ENCODE data around the gene OCA2.

DNA sequence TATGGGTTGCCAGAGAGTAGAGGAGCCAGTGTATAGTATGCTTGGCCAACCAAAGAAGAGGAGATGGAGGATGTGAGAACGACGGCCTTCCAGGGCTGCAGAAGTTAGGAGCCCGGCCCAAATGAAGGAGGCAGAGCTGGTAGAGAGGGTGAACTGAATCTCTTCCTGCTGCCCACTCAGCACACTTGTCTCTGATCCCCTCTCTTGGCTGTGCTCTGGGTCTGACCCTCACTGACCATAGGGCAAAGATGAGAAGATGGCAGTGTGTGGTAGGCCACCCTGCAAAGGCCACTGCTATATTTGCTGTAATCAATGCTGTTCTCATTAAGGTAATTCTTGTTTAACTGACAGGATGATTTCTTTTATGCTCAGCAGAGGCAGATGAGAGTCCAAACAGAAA is 256.0 kb downstream of the OCA2 start:
- TF ChIP-seq RFX5 (IDR thresholded peaks at IDR 0.05; ENCODE audit: borderline replicate concordance, low read depth, low read length), result no peak
- no peak for TF ChIP-seq ZNF274 (IDR thresholded peaks at IDR 0.05; ENCODE audit: borderline replicate concordance, extremely low read depth, low read length)
- TF ChIP-seq, protein P1, sequence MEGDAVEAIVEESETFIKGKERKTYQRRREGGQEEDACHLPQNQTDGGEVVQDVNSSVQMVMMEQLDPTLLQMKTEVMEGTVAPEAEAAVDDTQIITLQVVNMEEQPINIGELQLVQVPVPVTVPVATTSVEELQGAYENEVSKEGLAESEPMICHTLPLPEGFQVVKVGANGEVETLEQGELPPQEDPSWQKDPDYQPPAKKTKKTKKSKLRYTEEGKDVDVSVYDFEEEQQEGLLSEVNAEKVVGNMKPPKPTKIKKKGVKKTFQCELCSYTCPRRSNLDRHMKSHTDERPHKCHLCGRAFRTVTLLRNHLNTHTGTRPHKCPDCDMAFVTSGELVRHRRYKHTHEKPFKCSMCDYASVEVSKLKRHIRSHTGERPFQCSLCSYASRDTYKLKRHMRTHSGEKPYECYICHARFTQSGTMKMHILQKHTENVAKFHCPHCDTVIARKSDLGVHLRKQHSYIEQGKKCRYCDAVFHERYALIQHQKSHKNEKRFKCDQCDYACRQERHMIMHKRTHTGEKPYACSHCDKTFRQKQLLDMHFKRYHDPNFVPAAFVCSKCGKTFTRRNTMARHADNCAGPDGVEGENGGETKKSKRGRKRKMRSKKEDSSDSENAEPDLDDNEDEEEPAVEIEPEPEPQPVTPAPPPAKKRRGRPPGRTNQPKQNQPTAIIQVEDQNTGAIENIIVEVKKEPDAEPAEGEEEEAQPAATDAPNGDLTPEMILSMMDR (IDR thresholded peaks at IDR 0.05; ENCODE audit: control extremely low read depth in 1 of 3, insufficient read depth in 1 of 3, low read depth in 1 of 3, low read length in 3 of 3), result no peak
- no peak for TF ChIP-seq HDAC2 (IDR thresholded peaks at IDR 0.05; ENCODE audit: borderline replicate concordance in 1 of 2, low read depth in 2 of 2, low read length in 2 of 2)
- no peak for TF ChIP-seq SP1 (IDR thresholded peaks at IDR 0.05; ENCODE audit: low read depth, low read length)
- no peak for TF ChIP-seq MAFK (IDR thresholded peaks at IDR 0.05; ENCODE audit: low read depth, low read length)
- TF ChIP-seq KDM5A (IDR thresholded peaks at IDR 0.05; ENCODE audit: low read length), result no peak
- no peak for TF ChIP-seq TEAD4 (IDR thresholded peaks at IDR 0.05; ENCODE audit: low read depth, low read length)
- TF ChIP-seq EGR1 (IDR thresholded peaks at IDR 0.05; ENCODE audit: borderline replicate concordance, low read depth, low read length), result no peak
- TF ChIP-seq YY1 (IDR thresholded peaks at IDR 0.05; ENCODE audit: low read depth, low read length), result no peak
- no peak for TF ChIP-seq NANOG (IDR thresholded peaks at IDR 0.05; ENCODE audit: insufficient read depth, low read depth, low read length, poor library complexity, severe bottlenecking)

Data from H1 (cell line).